ENCODE measurements around the gene FCHSD2.

FCHSD2 gene

DNA sequence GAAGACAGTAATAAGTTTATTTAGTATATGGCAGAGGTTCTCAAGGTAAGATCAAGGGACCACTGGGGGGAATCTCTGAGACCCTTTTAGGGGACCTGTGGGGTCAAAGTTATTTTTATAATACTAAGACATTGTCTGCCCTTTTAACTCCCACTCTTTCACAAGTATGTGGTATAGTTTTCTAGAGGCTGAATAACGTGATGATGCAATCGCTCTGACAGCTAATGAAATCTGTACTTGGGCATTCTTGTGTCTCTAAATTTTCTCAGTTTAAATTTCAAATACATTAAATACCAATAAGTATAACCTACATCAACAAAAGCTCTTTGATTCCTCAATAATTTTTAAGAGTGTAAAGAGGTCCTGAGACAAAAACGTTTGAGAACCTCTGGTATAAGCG is 180.0 kb downstream of the FCHSD2 start:
- no peak for DNase-seq

DNA sequence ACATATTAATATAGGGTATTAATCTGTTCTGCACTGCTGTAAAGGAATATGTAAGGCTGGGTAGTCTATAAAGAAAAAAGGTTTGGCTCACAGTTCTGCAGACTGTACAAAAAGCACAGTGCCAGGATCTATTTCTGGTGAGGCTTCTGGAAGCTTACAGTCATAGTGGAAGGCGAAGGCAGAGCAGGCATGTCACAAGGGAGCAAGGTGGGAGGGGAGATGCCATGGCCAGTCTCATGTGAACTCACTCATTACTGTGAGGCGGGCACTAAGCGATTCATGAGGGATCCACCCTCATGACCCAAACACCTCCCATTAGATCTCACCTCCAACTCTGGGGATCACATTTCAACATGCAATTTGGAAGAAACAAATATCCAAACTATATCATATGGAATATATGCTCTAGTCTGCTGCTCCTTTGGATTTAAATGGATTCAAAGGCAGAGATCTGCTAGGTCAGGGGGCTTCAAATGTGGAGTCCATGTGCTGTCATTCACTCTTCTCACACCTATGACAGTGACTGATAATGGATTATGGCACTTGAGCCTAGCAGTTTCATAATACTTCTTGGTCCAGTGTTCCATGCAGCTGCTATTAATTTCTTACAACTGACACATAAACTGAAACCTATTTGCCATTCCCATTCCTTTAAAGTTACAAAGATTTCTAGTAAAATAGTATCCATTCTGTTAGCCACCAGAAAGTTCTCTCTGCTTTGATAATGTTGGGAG is 182.0 kb downstream of the FCHSD2 start:
- DNase-seq: no peak

DNA sequence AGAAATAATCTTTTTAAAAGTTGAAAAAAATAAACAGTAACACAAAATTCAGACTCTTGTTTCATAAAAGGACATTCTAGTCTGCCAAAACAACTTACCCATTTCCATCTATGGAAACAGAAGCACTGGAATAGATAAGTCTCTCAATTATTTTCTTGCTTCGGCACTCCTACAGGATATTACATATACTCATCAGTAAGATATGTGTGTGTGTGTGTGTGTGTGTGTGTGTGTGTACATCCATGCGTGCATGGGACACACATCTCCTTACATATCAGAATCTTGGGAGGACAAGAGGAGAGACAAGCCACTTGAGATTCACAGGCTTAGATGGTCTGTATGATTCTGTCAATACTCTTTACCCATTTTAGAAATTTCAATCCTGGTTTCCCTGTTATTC is 183.3 kb downstream of the FCHSD2 start:
- no peak for DNase-seq

- DNase-seq: no peak
These were observed 186.7 kb downstream of the FCHSD2 start for GRCh38 chr11:72955466-72955865.

- no peak for DNase-seq
These were observed 187.3 kb downstream of the FCHSD2 start for GRCh38 chr11:72954860-72955259.

GRCh38 chr11:72953637-72954036 is 188.5 kb downstream of the FCHSD2 start:
- no peak for DNase-seq

DNA sequence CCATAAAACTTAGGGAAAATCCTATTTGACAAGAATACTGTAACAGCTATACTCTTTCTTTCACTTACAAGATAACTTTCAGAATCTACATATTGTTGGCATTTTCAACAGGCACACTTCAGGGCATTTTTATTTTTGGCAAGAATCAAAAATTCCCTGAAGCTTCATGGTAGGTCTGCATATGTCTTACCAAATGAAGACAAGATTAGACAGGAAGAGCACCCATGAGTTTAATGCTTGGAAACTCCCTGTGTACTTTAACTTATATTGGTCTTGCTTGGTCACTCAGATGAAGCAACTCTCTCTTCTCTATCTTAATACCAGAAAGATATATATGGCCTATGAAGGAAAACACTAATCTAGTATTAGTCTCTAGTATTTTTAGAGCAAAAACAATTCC is 190.2 kb downstream of the FCHSD2 start:
- DNase-seq: no peak

GRCh38 chr11:72951193-72951592 is 190.9 kb downstream of the FCHSD2 start:
- DNase-seq: no peak

DNA sequence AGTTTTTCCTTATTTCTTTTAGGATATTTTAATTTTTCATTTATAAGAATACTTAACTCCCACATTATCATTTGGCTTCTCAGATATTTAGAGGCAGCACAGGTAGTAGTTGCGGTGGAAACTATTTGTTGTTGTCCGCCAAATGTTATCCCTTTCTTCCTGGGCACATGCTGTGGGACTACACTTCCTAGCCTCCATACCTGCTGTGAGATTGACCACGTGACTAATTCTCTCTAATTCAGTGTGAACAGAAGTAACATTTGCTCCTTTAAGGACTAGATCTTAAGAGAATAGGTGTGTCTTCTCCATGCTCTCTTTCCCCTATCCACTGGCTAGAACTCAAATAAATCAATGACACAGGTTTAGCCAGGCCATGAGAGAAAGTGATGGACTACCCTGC is 191.4 kb downstream of the FCHSD2 start:
- DNase-seq: no peak

GRCh38 chr11:72947229-72947628 is 194.9 kb downstream of the FCHSD2 start:
- no peak for DNase-seq

DNA sequence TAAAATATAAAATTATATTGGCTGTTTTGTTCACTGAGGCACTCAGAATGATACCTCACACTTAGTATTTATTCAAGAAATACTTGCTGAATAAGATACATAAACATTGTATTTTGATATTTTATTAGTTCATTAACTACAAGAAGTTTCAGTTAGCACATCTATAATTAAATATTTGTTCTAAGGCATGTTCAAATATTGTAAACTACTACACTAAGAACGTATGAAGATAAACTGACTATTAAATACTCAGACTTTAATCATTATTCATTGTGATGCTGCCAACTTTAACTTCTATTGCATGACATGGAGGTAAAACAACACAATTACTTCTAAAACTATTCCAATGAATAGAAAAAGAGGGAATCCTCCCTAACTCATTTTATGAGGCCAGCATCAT is 198.5 kb downstream of the FCHSD2 start:
- no peak for DNase-seq

DNA sequence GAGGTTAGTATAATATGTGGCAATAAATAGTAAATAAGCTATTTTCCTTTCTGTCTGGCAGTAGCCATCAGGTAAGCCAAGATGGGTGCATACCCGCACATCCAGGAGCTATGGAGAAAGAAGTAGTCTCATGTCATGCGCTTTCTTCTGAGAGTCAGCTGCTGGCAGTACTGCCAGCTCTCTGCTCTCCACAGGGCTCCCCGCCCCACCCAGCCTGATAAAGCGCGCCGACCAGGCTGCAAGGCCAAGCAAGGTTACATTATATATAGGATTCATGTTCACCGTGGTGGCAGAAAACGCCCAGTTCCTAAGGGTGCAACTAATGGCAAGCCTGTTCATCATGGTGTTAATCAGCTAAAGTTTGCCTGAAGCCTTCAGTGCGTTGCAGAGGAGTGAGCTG is 201.7 kb downstream of the FCHSD2 start:
- DNase-seq: no peak

- no peak for DNase-seq
These were observed 203.1 kb downstream of the FCHSD2 start for GRCh38 chr11:72939031-72939430.

DNA sequence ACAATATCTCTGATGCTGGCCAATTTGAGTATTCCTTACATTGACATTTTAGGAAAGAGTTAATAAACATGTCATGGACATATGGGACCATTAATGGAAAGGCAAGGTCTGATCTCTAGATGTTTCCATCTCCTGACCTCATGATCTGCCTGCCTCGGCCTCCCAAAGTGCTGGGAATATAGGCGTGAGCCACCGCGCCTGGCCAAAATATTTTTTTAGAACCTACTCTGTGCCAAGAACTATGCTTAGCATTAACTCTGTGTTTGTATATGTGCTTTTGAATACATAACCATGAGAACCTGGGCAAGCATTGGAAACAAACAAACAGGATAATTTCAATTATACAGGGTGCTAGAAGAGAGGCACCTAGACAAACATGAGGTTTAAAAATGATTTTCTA is 204.7 kb downstream of the FCHSD2 start:
- no peak for DNase-seq

- DNase-seq: no peak
These were observed 206.4 kb downstream of the FCHSD2 start for GRCh38 chr11:72935700-72936099.

GRCh38 chr11:72932132-72932570 is 210.0 kb downstream of the FCHSD2 start:
- no peak for DNase-seq

GRCh38 chr11:72930008-72930407 is 212.1 kb downstream of the FCHSD2 start:
- peak; percentile 51 for DNase-seq

GRCh38 chr11:72929256-72929655 is 212.9 kb downstream of the FCHSD2 start:
- no peak for DNase-seq

GRCh38 chr11:72927380-72927779 is 214.7 kb downstream of the FCHSD2 start:
- DNase-seq: no peak

GRCh38 chr11:72926076-72926475 is 216.0 kb downstream of the FCHSD2 start:
- DNase-seq: no peak

- DNase-seq: no peak
These were observed 216.5 kb downstream of the FCHSD2 start for GRCh38 chr11:72925656-72926055.

DNA sequence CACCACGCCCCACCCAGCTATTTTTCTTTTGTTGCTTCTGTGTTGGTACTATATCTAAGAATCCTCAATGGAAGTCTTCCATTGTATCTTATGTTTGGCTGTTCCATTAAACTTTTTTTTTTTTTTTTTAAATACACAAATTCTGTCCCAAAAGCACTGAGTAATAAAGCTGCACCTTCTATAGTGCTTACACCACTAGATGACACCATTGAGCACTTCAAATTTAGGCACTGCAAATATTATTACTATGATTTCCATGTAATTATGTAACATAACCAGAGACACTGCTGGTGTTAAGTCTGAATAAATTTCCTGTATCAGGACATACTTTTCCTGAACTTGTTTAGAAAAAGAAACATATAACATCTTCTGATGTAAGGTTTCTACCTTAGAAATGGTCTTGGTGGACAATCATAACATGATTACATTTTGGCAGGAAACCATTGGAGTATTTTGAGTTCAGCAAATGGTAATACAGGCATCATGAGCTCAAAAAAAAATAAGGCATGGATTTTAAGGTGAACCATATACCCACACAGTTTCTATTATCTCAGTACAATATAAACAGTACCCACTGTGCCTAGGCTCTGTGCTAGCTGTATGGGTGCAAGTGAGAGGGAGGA is 217.4 kb downstream of the FCHSD2 start:
- DNase-seq: no peak

- DNase-seq: no peak
These were observed 220.9 kb downstream of the FCHSD2 start for GRCh38 chr11:72921028-72921716.

DNA sequence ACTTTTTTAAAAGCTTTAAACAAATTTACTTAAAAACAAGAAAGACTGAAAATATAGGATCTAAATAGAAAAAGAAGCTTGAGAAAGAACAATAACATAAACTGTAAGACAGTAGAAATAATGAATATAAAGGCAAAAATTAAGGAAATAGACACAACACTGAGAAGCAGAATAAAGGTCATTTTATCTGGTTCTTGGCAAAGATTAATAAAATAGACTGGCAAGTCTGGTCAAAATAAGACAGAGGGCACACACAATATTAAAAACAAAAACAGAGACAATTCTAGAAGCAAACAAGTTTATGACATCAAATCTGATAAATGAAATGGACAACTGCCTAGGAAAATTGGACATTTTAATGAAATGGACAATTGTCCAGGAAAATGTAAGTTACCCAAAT is 222.1 kb downstream of the FCHSD2 start:
- DNase-seq: no peak
